GM12874 (cell line): ENCODE results near the gene CEBPB.

Source experiments
- CTCF ChIP-seq: IDR thresholded peaks from 2 replicates; pipeline ENCODE4 v1.5.1; 2011; ENCODE audit warnings: low read depth, mild to moderate bottlenecking, control low read depth, low read length, moderate library complexity; ENCODE audit not compliant: insufficient read depth

The CEBPB gene

GRCh38 chr20:50193199-50193835, 2.7 kb downstream of the CEBPB start:
- no peak for TF ChIP-seq CTCF

GRCh38 chr20:50193836-50194421, 3.3 kb downstream of the CEBPB start:
- TF ChIP-seq CTCF = no peak

GRCh38 chr20:50194422-50194830, 3.8 kb downstream of the CEBPB start:
- TF ChIP-seq CTCF = no peak

- TF ChIP-seq CTCF = no peak
Observed at GRCh38 chr20:50194831-50195523, 4.3 kb downstream of the CEBPB start.

GRCh38 chr20:50195524-50196120, 5.0 kb downstream of the CEBPB start:
- no peak for TF ChIP-seq CTCF

GRCh38 chr20:50196248-50196647, 5.6 kb downstream of the CEBPB start:
- TF ChIP-seq CTCF = no peak

- no peak for TF ChIP-seq CTCF
Observed at GRCh38 chr20:50196896-50197295, 6.3 kb downstream of the CEBPB start.
